KMS-11 (cell line): ENCODE results near the gene AKAP13.

Experiments used
- H2AFZ ChIP-seq: fragments of 200-600 bp; sonication (generic); 2 replicates; pipeline ENCODE4 v1.6.1; 2016; ENCODE audit warnings: antibody characterized with exemption, mixed run types, low read depth
- H3K27ac ChIP-seq: fragments of 200-600 bp; sonication (generic); 2 replicates; pipeline ENCODE4 v1.6.1; 2016; ENCODE audit warnings: mild to moderate bottlenecking, mixed run types
- H3K27me3 ChIP-seq: fragments of 200-600 bp; sonication (generic); 2 replicates; pipeline ENCODE4 v1.6.1; 2017; ENCODE audit warnings: mild to moderate bottlenecking, low read depth, mixed run types, moderate library complexity; ENCODE audit not compliant: insufficient read depth
- H3K36me3 ChIP-seq: fragments of 200-600 bp; sonication (generic); 2 replicates; pipeline ENCODE4 v1.6.1; 2017; ENCODE audit warnings: mild to moderate bottlenecking, mixed run types; ENCODE audit not compliant: insufficient read depth
- H3K4me1 ChIP-seq: fragments of 200-600 bp; sonication (generic); 2 replicates; pipeline ENCODE4 v1.6.1; 2016; ENCODE audit warnings: mild to moderate bottlenecking, low read depth, mixed run types; ENCODE audit not compliant: poor library complexity, severe bottlenecking
- H3K4me2 ChIP-seq: fragments of 200-600 bp; sonication (generic); 2 replicates; pipeline ENCODE4 v1.7.0; 2016; ENCODE audit warnings: mild to moderate bottlenecking, mixed run types
- H3K4me3 ChIP-seq: fragments of 200-600 bp; sonication (generic); IDR thresholded peaks from 2 replicates; pipeline ENCODE4 v1.6.1; 2017; ENCODE audit warnings: low read depth, low read length, mixed read lengths; ENCODE audit not compliant: insufficient read depth
- H3K79me2 ChIP-seq: fragments of 200-600 bp; sonication (generic); 2 replicates; pipeline ENCODE4 v1.6.1; 2016; ENCODE audit warnings: low read depth, mixed run types; ENCODE audit not compliant: insufficient read depth
- H3K9ac ChIP-seq: fragments of 200-600 bp; sonication (generic); 2 replicates; pipeline ENCODE4 v1.6.1; 2016; ENCODE audit warnings: mild to moderate bottlenecking, mixed run types
- H4K20me1 ChIP-seq: fragments of 200-600 bp; sonication (generic); 2 replicates; pipeline ENCODE4 v1.6.1; 2016; ENCODE audit warnings: mild to moderate bottlenecking, mixed run types; ENCODE audit not compliant: insufficient read depth
- TF ChIP-seq, protein P1 (sequence below): fragments of 200-600 bp; sonication (generic); conservative IDR thresholded peaks from 2 replicates; pipeline ENCODE4 v1.6.1; 2017; ENCODE audit warnings: low read depth, mild to moderate bottlenecking, antibody characterized with exemption, low read length, moderate library complexity, mixed read lengths

The AKAP13 gene

DNA sequence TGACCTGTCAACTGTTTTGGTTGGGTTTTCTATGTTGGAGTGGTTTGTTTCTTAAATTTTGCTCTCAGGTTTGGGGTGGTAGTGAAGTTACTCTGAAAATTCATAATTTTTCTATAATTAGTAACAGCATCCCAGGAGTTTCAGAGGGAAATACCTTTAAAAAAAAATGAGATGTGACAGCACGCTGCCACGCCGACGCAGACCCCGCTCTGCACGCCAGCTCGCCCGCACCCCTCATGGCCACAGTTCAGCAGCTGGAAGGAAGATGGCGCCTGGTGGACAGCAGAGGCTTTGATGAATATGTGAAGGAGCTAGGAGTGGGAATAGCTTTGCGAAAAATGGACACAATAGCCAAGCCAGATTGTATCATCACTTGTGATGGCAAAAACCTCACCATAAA lies 34.6 kb downstream of the AKAP13 start:
- Histone ChIP-seq H3K27me3 (no peaks in the 10 kb centered on the region), H3K9ac (no peak overlapping the region), H4K20me1 (no peaks in the 10 kb centered on the region), H3K4me2 (no peak overlapping the region), H3K27ac (no peak overlapping the region), H2AFZ (no peak overlapping the region), H3K4me1 (peaks cover 33% of the 10 kb centered on the region), H3K36me3 (no peaks in the 10 kb centered on the region), H3K79me2 (peaks cover 23% of the 10 kb centered on the region; the same call in 1 of the 2 replicates), H3K4me3 (no peak overlapping the region)
- TF ChIP-seq, protein P1, sequence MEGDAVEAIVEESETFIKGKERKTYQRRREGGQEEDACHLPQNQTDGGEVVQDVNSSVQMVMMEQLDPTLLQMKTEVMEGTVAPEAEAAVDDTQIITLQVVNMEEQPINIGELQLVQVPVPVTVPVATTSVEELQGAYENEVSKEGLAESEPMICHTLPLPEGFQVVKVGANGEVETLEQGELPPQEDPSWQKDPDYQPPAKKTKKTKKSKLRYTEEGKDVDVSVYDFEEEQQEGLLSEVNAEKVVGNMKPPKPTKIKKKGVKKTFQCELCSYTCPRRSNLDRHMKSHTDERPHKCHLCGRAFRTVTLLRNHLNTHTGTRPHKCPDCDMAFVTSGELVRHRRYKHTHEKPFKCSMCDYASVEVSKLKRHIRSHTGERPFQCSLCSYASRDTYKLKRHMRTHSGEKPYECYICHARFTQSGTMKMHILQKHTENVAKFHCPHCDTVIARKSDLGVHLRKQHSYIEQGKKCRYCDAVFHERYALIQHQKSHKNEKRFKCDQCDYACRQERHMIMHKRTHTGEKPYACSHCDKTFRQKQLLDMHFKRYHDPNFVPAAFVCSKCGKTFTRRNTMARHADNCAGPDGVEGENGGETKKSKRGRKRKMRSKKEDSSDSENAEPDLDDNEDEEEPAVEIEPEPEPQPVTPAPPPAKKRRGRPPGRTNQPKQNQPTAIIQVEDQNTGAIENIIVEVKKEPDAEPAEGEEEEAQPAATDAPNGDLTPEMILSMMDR = no peak

DNA sequence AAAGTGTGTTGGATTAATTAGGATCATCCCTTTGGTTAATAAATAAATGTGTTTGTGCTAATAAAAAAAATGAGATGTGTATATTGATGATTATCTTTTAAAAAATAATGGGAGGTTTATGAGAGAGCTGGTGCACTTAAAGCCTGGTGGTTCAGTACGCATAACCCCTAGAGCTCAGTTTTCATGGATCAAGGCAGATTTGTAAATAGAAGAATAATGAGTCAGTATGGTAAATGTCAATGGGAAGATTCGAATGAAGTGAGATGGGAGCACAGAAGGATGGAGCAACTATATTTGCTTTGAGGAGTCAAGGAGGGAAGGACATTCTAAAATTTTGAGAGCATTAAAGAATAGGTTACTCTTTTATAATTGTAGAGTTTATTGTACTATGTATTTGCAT lies 35.4 kb downstream of the AKAP13 start:
- no peaks in the 10 kb centered on the region for H3K27me3 ChIP-seq
- H3K27ac ChIP-seq = no peak overlapping the region
- no peak overlapping the region for H2AFZ ChIP-seq
- H3K36me3 ChIP-seq = no peaks in the 10 kb centered on the region
- no peak overlapping the region for H3K9ac ChIP-seq
- no peak overlapping the region for H3K4me2 ChIP-seq
- H3K79me2 ChIP-seq = peaks cover 20% of the 10 kb centered on the region; the same call in 1 of the 2 replicates
- TF ChIP-seq, protein P1 = no peak
- peaks cover 35% of the 10 kb centered on the region for H3K4me1 ChIP-seq
- H3K4me3 ChIP-seq = no peak overlapping the region
- no peaks in the 10 kb centered on the region for H4K20me1 ChIP-seq

DNA sequence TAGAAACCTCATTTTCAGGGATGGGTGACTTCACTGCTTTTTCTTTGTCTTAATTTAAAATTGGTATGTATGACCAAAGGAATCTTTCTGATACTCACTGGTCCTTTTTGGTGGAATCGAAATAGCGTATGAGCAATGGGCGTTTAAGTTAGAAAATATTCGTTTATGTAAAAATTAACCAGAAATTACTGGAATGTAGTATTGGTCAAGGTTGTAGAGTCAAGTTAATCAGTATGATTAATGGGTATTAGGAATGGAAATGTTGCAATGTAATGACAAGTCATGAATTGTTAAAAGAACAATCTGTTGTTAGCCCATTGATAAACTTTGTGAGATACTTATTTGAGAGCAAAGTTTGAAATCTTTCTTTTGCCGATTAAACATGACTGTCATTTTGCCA lies 36.9 kb downstream of the AKAP13 start:
- TF ChIP-seq, protein P1 = no peak
- no peak overlapping the region for H2AFZ ChIP-seq
- peaks cover 18% of the 10 kb centered on the region; the same call in 1 of the 2 replicates for H3K79me2 ChIP-seq
- H3K9ac ChIP-seq = no peak overlapping the region
- no peaks in the 10 kb centered on the region for H4K20me1 ChIP-seq
- H3K27ac ChIP-seq = no peak overlapping the region
- no peaks in the 10 kb centered on the region for H3K36me3 ChIP-seq
- no peak overlapping the region for H3K4me2 ChIP-seq
- H3K27me3 ChIP-seq = no peaks in the 10 kb centered on the region
- peaks cover 37% of the 10 kb centered on the region for H3K4me1 ChIP-seq
- no peak overlapping the region for H3K4me3 ChIP-seq

DNA sequence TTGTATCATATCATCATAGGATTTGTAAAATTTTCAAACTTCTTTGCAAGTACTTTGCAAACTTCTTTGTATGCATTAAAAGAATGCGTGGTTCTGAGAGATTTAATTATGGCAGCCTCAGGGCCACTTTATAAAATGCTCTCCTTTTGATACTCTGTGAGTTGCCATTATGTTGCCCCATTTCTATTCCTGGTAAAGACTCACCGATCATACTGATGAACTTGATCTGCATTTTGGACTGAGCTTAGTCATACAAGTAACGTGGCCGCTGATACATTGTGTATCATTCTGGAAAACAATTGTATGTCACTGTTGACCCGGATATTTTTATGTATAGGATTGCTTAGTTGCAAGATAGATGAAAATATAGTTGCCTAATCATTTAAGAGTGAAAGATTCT lies 38.8 kb downstream of the AKAP13 start:
- Histone ChIP-seq H3K4me1 (peaks cover 18% of the 10 kb centered on the region), H3K4me3 (no peak overlapping the region), H4K20me1 (no peaks in the 10 kb centered on the region), H3K4me2 (no peak overlapping the region), H2AFZ (no peak overlapping the region), H3K36me3 (no peaks in the 10 kb centered on the region), H3K27me3 (no peaks in the 10 kb centered on the region), H3K27ac (no peak overlapping the region), H3K9ac (no peak overlapping the region), H3K79me2 (peaks cover 15% of the 10 kb centered on the region; the same call in 1 of the 2 replicates)
- TF ChIP-seq, protein P1 = no peak
